ENCODE results near the gene GIGYF2. TPM values are rescaled to one million over a fixed set of nuclear protein-coding genes. Genes with fewer than 3 reads are reported as not detected.
A peak's percentile ranks its signal among the peaks of the same experiment; 100 is the strongest.

Gene GIGYF2
- 70.5 TPM for total RNA-seq
- long read RNA-seq, full-length matches to known transcripts, result 12 of 47 reads
- long read RNA-seq, partial matches to known transcripts, result 12 of 47 reads
- long read RNA-seq, other reads (novel, unspliced or antisense), result 23 of 47 reads

GRCh38 chr2:232697059-232697806, at the start of gene GIGYF2:
Gene GIGYF2, plus strand, starts transcription at chr2:232697331. Its CDS starts 37,867 bp downstream, at chr2:232735198.
- ATAC-seq (peak; percentile 99), DNase-seq (peak; percentile 99)
- peak within 1 kb of the TSS; percentile 99 for H3K4me3 ChIP-seq
- peaks cover 31% of the 10 kb centered on the region for H3K4me1 ChIP-seq
- no peaks in the 10 kb centered on the region for H3K27me3 ChIP-seq
- intact Hi-C loops (cut with DNase I), result no loop called here
- no peak for TF ChIP-seq CTCF (IDR thresholded peaks at IDR 0.05)
- H3K27ac ChIP-seq, result peak within 1 kb of the TSS; percentile 90
- no peaks in the 10 kb centered on the region for H3K9me3 ChIP-seq
- H3K36me3 ChIP-seq, result no peaks in the 10 kb centered on the region

GRCh38 chr2:232649033-232649432, 48.1 kb upstream of the GIGYF2 start:
- intact Hi-C loops (cut with DNase I), result no loop called here
- H3K4me3 ChIP-seq, result no peak overlapping the region
- DNase-seq, result no peak
- no peaks in the 10 kb centered on the region for H3K36me3 ChIP-seq
- no peak overlapping the region for H3K27ac ChIP-seq
- no peak for TF ChIP-seq CTCF (IDR thresholded peaks at IDR 0.05)
- ATAC-seq, result no peak
- H3K27me3 ChIP-seq, result no peaks in the 10 kb centered on the region
- H3K9me3 ChIP-seq, result no peaks in the 10 kb centered on the region
- H3K4me1 ChIP-seq, result no peaks in the 10 kb centered on the region

- no peaks in the 10 kb centered on the region for H3K27me3 ChIP-seq
- no peak for ATAC-seq
- no peak for DNase-seq
- H3K36me3 ChIP-seq, result no peaks in the 10 kb centered on the region
- no peaks in the 10 kb centered on the region for H3K4me1 ChIP-seq
- H3K27ac ChIP-seq, result no peak overlapping the region
- no peak overlapping the region for H3K4me3 ChIP-seq
- H3K9me3 ChIP-seq, result no peaks in the 10 kb centered on the region
- intact Hi-C loops (cut with DNase I), result no loop called here
- no peak for TF ChIP-seq CTCF (IDR thresholded peaks at IDR 0.05)
These were observed 44.7 kb upstream of the GIGYF2 start for GRCh38 chr2:232652505-232652851.

- H3K4me3 ChIP-seq, result no peak overlapping the region
- ATAC-seq (no peak), DNase-seq (no peak)
- TF ChIP-seq CTCF (IDR thresholded peaks at IDR 0.05), result no peak
- no peaks in the 10 kb centered on the region for H3K27me3 ChIP-seq
- intact Hi-C loops (cut with DNase I), result no loop called here
- H3K36me3 ChIP-seq, result no peaks in the 10 kb centered on the region
- no peak overlapping the region for H3K27ac ChIP-seq
- no peaks in the 10 kb centered on the region for H3K9me3 ChIP-seq
- no peaks in the 10 kb centered on the region for H3K4me1 ChIP-seq
These were observed 43.7 kb upstream of the GIGYF2 start for GRCh38 chr2:232653441-232653840.

- DNase-seq, result no peak
- no peak for ATAC-seq
- TF ChIP-seq CTCF (IDR thresholded peaks at IDR 0.05), result no peak
- no peaks in the 10 kb centered on the region for H3K27me3 ChIP-seq
- no peaks in the 10 kb centered on the region for H3K4me1 ChIP-seq
- no peaks in the 10 kb centered on the region for H3K9me3 ChIP-seq
- no peak overlapping the region for H3K4me3 ChIP-seq
- no peak overlapping the region for H3K27ac ChIP-seq
- no peaks in the 10 kb centered on the region for H3K36me3 ChIP-seq
- intact Hi-C loops (cut with DNase I), result no loop called here
These were observed 41.7 kb upstream of the GIGYF2 start for GRCh38 chr2:232655392-232655791.
